Measurements from ENCODE around the gene MYO15B.

- TF ChIP-seq CTCF (IDR thresholded peaks at IDR 0.05 in 2 of 3, conservative IDR thresholded peaks at IDR 0.05 in 1 of 3; ENCODE audit: borderline replicate concordance in 1 of 3, insufficient read depth in 1 of 3, low read depth in 2 of 3, low read length in 2 of 3) (no peak), POLR2A (IDR thresholded peaks at IDR 0.05; ENCODE audit: borderline replicate concordance, extremely low read depth, insufficient read depth, insufficient read length) (no peak), POLR2AphosphoS5 (IDR thresholded peaks at IDR 0.05; ENCODE audit: low read depth, low read length) (no peak), YY1 (IDR thresholded peaks at IDR 0.05; ENCODE audit: extremely low read depth, insufficient replicate concordance, low read depth, low read length) (no peak), EZH2 (IDR thresholded peaks at IDR 0.05) (no peak), EZH2phosphoT487 (IDR thresholded peaks at IDR 0.05; ENCODE audit: borderline replicate concordance) (no peak), RAD21 (IDR thresholded peaks at IDR 0.05; ENCODE audit: low read depth) (no peak), ZFX (IDR thresholded peaks at IDR 0.05) (no peak), REST (IDR thresholded peaks at IDR 0.05; ENCODE audit: low read depth) (no peak), MAX (IDR thresholded peaks at IDR 0.05) (no peak), CEBPB (IDR thresholded peaks at IDR 0.05; ENCODE audit: low read depth) (no peak), SP1 (IDR thresholded peaks at IDR 0.05; ENCODE audit: low read depth) (no peak), SIN3A (IDR thresholded peaks at IDR 0.05; ENCODE audit: low read depth) (no peak), ZBTB33 (IDR thresholded peaks at IDR 0.05; ENCODE audit: extremely low read depth, insufficient replicate concordance, low read length) (no peak)
These were observed at the start of gene MYO15B for GRCh38 chr17:75587675-75588595.

Data from HCT116 (cell line).